ENCODE measurements around the gene ERP44. TPM values are rescaled to one million over a fixed set of nuclear protein-coding genes. Genes with fewer than 3 reads are reported as not detected.

The ERP44 gene
- total RNA-seq, 1 donor from 2014 or later = 16.5 TPM

DNA sequence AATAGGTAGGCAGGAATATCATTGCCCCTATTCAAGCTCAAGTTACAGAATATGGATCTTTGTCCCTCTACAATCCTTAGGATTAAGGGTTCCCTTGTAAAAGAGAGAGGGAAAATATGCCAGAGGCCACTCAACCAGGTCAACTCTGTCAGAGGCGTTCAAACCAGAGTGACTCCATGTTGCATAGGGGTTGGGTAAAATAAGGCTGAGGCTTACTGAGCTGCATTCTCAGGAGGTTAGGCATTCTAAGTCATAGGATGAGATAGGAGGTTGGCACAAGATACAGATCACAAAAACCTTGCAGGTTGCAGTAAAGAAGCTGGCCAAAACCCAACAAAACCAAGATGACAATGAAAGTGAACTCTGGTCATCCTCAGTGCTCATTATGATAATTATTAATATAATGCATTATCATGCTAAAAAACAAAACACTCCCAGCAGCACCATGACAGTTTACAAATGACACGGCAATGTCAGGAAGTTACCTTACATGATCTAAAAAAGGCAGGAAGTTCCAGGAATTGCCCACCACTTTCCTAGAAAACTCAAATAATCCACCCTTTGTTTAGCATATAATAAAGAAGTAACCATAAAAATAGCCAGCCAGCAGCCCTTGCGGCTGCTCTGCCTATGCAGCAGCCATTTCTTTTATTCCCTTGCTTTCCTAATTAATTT, 64.8 kb downstream of the ERP44 start:
- DNase-seq = no peak
- H3K27ac Mint-ChIP-seq = no peak overlapping the region
- no peaks in the 10 kb centered on the region for H3K9me3 Mint-ChIP-seq
- no peak for ATAC-seq (ENCODE audit: low read depth)
- ChIA-PET POLR2A (no interaction called here), CTCF (interaction anchor here (3.3 kb wide), 1 partner anchor 183 kb away, joined by 10 read pairs; no protein-coding TSS in a partner anchor)
- no peak overlapping the region for H3K4me3 Mint-ChIP-seq
- peaks cover 34% of the 10 kb centered on the region for H3K4me1 Mint-ChIP-seq
- TF ChIP-seq, protein P1, sequence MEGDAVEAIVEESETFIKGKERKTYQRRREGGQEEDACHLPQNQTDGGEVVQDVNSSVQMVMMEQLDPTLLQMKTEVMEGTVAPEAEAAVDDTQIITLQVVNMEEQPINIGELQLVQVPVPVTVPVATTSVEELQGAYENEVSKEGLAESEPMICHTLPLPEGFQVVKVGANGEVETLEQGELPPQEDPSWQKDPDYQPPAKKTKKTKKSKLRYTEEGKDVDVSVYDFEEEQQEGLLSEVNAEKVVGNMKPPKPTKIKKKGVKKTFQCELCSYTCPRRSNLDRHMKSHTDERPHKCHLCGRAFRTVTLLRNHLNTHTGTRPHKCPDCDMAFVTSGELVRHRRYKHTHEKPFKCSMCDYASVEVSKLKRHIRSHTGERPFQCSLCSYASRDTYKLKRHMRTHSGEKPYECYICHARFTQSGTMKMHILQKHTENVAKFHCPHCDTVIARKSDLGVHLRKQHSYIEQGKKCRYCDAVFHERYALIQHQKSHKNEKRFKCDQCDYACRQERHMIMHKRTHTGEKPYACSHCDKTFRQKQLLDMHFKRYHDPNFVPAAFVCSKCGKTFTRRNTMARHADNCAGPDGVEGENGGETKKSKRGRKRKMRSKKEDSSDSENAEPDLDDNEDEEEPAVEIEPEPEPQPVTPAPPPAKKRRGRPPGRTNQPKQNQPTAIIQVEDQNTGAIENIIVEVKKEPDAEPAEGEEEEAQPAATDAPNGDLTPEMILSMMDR (IDR thresholded peaks at IDR 0.05) = no peak
- peaks cover 57% of the 10 kb centered on the region for H3K36me3 Mint-ChIP-seq (ENCODE audit: low read depth)
- intact Hi-C loops (cut with micrococcal nuclease) = no loop called here
- no peaks in the 10 kb centered on the region for H3K27me3 Mint-ChIP-seq

DNA sequence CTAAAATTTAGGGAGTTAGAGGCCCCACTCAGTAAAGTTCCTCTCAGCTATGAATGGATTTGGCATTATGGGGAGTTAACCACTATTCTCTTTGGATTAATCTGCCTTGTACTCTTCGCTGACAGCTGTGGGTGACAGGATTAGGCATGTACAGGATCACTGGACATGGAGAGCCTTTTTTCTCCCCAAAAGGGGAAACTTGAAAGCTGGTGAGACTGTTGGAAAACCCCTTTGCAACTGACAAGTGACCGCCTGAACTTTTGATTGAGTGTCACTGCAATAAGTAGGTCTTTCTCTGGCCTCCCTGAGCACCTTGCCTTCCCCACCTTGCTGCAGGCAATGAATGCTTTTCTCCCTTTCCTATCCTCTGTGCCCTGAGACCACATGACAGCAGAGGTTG, 68.3 kb downstream of the ERP44 start:
- intact Hi-C loops (cut with micrococcal nuclease) = no loop called here
- TF ChIP-seq, protein P1 (IDR thresholded peaks at IDR 0.05) = no peak
- Mint-ChIP-seq H3K4me3 (no peak overlapping the region), H3K27ac (peak overlapping the region; percentile 74), H3K9me3 (no peaks in the 10 kb centered on the region), H3K36me3 (ENCODE audit: low read depth) (peaks cover 38% of the 10 kb centered on the region), H3K27me3 (no peaks in the 10 kb centered on the region), H3K4me1 (peaks cover 33% of the 10 kb centered on the region)
- POLR2A ChIA-PET = no interaction called here
- DNase-seq = no peak
- CTCF ChIA-PET = interaction anchor here (1.0 to 1.1 kb wide), 2 partner anchors 190 to 206 kb away, joined by 3 read pairs; no protein-coding TSS in a partner anchor
- no peak for ATAC-seq (ENCODE audit: low read depth)

DNA sequence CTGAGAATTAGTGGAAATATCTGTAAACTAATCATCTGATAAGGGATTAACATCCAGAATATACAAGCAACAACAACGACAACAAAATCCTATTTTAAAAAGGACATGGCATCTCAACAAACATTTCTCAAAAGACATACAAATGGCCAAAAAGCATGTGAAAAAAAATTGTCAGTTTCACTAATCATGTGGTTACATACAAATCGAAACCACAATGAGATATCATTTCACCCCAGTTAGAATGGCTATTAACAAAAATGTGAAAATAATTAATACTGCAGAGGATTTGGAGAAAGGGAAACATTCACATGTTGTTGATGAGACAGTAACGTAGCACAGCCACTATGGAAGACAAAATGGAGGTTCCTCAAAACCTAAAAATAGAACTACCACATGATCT, 69.5 kb downstream of the ERP44 start:
- H3K4me1 Mint-ChIP-seq = peaks cover 32% of the 10 kb centered on the region
- H3K36me3 Mint-ChIP-seq (ENCODE audit: low read depth) = peaks cover 38% of the 10 kb centered on the region
- H3K27ac Mint-ChIP-seq = peak overlapping the region; percentile 41
- no peaks in the 10 kb centered on the region for H3K27me3 Mint-ChIP-seq
- no peaks in the 10 kb centered on the region for H3K9me3 Mint-ChIP-seq
- CTCF ChIA-PET = interaction anchor here (0.7 to 3.5 kb wide), 2 partner anchors 188 to 210 kb away, joined by 3 to 22 read pairs; no protein-coding TSS in a partner anchor
- intact Hi-C loops (cut with micrococcal nuclease) = loop anchor here (2.0 to 10.0 kb wide), 4 partner anchors 30 to 1283 kb away; no protein-coding TSS in a partner anchor
- TF ChIP-seq, protein P1 (IDR thresholded peaks at IDR 0.05) = no peak
- DNase-seq = no peak
- no peak for ATAC-seq (ENCODE audit: low read depth)
- no peak overlapping the region for H3K4me3 Mint-ChIP-seq
- POLR2A ChIA-PET = no interaction called here

DNA sequence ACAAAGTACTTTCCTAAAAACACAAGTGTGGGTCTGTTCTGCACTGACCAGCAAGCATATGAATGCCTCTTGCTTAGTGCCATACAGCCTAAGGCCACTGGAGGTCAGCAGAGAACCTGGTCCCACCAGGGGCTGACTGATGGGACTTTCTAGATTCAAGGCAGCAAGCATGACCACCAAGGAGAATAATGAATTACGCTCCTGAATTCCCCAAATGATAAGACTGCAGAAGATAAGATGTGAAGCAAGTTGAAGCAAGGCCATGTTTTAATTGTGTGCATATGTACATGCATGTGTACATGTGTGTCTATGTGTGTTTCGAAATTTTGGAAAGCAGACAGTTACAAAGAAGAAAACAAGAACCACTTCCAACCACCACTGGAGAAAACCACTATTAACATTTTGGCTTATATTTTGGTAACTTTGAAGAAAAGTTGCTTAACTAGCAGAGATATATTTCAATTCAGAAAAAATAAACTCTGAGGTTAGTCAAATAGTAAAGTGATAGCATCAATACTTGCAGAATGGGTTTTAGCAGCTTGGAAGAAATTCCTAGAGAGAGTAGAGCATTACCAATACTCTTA, 70.5 kb downstream of the ERP44 start:
- no peak overlapping the region for H3K27ac Mint-ChIP-seq
- no peak overlapping the region for H3K4me3 Mint-ChIP-seq

More for the DNA sequence above, 70.5 kb downstream of the ERP44 start:
- DNase-seq = peak; percentile 59
- Mint-ChIP-seq H3K4me1 (peaks cover 32% of the 10 kb centered on the region), H3K36me3 (ENCODE audit: low read depth) (peaks cover 36% of the 10 kb centered on the region), H3K27me3 (no peaks in the 10 kb centered on the region), H3K9me3 (no peaks in the 10 kb centered on the region)
- ATAC-seq (ENCODE audit: low read depth) = peak; percentile 99
- TF ChIP-seq, protein P1 (IDR thresholded peaks at IDR 0.05) = peak; percentile 39
- intact Hi-C loops (cut with micrococcal nuclease) = loop anchor here (1.0 to 10.0 kb wide), 11 partner anchors 31 to 1284 kb away; partner anchors contain the start of gene INVS
- POLR2A ChIA-PET = no interaction called here
- CTCF ChIA-PET = interaction anchor here (0.6 to 3.5 kb wide), 11 partner anchors 11 to 864 kb away, joined by 3 to 22 read pairs (median 4); no protein-coding TSS in a partner anchor

All from activated B cell treated with CpG ODN at 0.5 μM for 24 hours (primary cell).